ENCODE measurements around the gene PRKCE. TPM values are rescaled to one million over a fixed set of nuclear protein-coding genes. Genes with fewer than 3 reads are reported as not detected.
A peak's percentile ranks its signal among the peaks of the same experiment; 100 is the strongest.

Gene PRKCE
- total and polyA plus RNA-seq, 2 experiments from 2014 or later: 9.6 to 11.9 TPM

DNA sequence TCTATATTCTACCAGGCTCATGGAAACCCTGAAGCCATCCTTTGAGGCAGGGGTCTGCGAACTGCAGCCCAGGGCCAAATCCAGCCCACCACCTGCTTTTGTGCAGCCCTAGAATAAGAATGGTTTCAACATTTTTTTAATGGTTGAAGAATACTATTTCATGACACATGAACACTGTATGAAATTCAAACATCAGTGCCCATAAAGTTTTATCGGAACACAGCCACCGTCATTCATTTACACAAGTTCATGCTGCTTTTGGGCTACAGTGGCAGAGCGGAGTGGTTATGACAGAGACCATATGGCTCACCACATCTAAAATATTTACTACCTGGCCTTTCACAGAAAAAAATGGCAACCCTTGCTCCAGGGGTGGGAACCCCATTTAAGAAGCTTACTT is 521.6 kb downstream of the PRKCE start:
- Histone ChIP-seq H3K36me3 (replicated peaks; ENCODE audit: insufficient read depth, low read depth) (no peaks in the 10 kb centered on the region), H4K20me1 (ENCODE audit: insufficient read depth, poor library complexity, severe bottlenecking) (no peaks in the 10 kb centered on the region), H2AFZ (no peak overlapping the region), H3K4me1 (ENCODE audit: insufficient read depth) (peaks cover 41% of the 10 kb centered on the region), H3K9me3 (ENCODE audit: low read depth) (no peaks in the 10 kb centered on the region), H3K79me2 (no peaks in the 10 kb centered on the region), H3K4me2 (no peak overlapping the region), H3K27me3 (no peaks in the 10 kb centered on the region), H3K4me3 (no peak overlapping the region), H3K27ac (peak overlapping the region; percentile 45), H3K9me2 (replicated peaks; ENCODE audit: insufficient read depth) (no peaks in the 10 kb centered on the region)
- TF ChIP-seq EZH2phosphoT487 (IDR thresholded peaks at IDR 0.05; ENCODE audit: low read depth, severe bottlenecking, unreplicated experiment) (no peak), EZH2 (IDR thresholded peaks at IDR 0.05; ENCODE audit: borderline replicate concordance) (no peak)
- TF ChIP-seq, protein P1, sequence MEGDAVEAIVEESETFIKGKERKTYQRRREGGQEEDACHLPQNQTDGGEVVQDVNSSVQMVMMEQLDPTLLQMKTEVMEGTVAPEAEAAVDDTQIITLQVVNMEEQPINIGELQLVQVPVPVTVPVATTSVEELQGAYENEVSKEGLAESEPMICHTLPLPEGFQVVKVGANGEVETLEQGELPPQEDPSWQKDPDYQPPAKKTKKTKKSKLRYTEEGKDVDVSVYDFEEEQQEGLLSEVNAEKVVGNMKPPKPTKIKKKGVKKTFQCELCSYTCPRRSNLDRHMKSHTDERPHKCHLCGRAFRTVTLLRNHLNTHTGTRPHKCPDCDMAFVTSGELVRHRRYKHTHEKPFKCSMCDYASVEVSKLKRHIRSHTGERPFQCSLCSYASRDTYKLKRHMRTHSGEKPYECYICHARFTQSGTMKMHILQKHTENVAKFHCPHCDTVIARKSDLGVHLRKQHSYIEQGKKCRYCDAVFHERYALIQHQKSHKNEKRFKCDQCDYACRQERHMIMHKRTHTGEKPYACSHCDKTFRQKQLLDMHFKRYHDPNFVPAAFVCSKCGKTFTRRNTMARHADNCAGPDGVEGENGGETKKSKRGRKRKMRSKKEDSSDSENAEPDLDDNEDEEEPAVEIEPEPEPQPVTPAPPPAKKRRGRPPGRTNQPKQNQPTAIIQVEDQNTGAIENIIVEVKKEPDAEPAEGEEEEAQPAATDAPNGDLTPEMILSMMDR (IDR thresholded peaks at IDR 0.05; ENCODE audit: poor library complexity): no peak
- WGBS (ENCODE audit: low lambda C conversion rate, missing lambda C conversion rate): 95% methylated on average over 4 of the region's 4 CpGs
- no peak for DNase-seq (ENCODE audit: low spot score)

DNA sequence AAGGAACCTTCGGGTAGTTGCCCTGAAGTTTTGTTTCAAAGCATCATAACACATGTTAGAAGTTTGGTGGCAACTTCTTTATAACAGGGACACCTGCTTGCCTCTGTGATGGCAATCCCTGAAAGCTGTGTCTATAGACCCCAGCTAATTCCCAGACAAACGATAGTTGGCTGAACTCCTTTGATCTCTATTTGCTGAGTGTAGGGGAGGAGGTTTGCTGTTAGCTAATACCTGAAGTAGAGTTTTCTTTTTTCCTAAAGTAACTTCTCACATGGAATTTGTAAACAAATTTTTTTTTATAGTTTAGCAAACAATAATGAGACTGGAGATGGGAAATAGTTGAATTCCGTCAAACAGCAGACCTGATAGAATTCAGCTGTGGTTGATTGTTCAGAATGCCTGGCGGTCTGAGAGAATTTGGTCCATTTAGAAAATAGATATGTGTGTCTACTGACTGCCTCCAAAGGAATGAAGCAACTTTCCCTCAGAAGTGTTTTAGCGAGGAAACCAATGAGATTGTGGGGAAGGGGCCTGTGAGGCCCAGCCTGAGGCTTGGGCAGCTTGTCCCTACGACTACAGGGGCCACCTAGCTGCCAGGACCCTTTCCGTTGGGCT is 522.3 kb downstream of the PRKCE start:
- 59% methylated on average over 7 of the region's 7 CpGs for WGBS (ENCODE audit: low lambda C conversion rate, missing lambda C conversion rate)
- Histone ChIP-seq H3K4me2 (no peak overlapping the region), H4K20me1 (ENCODE audit: insufficient read depth, poor library complexity, severe bottlenecking) (no peaks in the 10 kb centered on the region), H3K9me2 (replicated peaks; ENCODE audit: insufficient read depth) (no peaks in the 10 kb centered on the region), H3K36me3 (replicated peaks; ENCODE audit: insufficient read depth, low read depth) (no peaks in the 10 kb centered on the region), H3K27ac (peak overlapping the region; percentile 45), H3K9me3 (ENCODE audit: low read depth) (no peaks in the 10 kb centered on the region), H2AFZ (no peak overlapping the region), H3K27me3 (no peaks in the 10 kb centered on the region), H3K79me2 (no peaks in the 10 kb centered on the region), H3K4me3 (no peak overlapping the region), H3K4me1 (ENCODE audit: insufficient read depth) (peaks cover 42% of the 10 kb centered on the region)
- TF ChIP-seq EZH2 (IDR thresholded peaks at IDR 0.05; ENCODE audit: borderline replicate concordance) (no peak), EZH2phosphoT487 (IDR thresholded peaks at IDR 0.05; ENCODE audit: low read depth, severe bottlenecking, unreplicated experiment) (peak; percentile 47)
- no peak for DNase-seq (ENCODE audit: low spot score)

DNA sequence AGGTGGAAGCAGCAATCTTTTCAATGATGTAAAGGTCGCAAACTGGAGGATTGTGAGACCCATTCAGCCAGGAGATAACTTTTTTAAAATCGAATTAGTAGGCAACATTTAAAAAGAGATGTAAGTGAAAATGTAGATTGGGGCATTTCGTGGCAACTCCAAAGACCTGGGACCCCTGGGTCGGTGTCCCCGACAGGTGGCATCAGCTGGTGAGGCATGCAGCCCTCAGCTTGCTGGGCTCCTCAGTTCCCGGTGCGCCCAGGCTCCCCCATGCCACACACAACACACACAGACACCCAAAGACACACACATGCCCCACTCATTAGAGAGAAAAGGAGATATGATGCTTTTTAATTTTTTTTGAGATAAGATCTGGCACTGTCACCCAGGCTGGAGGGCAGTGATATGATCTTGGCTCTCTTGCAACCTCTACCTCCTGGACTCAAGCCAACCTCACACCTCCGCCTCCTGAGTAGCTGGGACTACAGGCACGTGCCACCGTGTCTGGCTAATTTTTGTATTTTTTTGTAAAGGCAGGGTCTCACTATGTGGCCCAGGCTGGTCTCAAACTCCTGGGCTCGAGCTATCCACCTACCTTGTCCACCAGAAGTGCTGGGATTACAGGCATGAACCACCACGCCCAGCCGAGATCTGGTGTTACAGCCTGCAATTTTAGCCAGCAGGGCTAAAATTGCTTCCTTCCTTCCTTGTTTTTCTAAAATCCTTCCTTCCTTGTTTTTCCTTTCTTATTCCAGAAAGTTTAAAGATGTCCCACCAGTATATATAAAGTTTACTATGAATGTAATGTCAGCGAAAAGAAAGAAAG is 523.1 kb downstream of the PRKCE start:
- H3K27ac ChIP-seq: no peak overlapping the region
- H3K4me2 ChIP-seq: no peak overlapping the region
- no peak overlapping the region for H3K4me3 ChIP-seq
- H3K9me3 ChIP-seq (ENCODE audit: low read depth): no peaks in the 10 kb centered on the region
- no peak overlapping the region for H2AFZ ChIP-seq
- peaks cover 37% of the 10 kb centered on the region for H3K4me1 ChIP-seq (ENCODE audit: insufficient read depth)
- WGBS (ENCODE audit: low lambda C conversion rate, missing lambda C conversion rate): 89% methylated on average over 14 of the region's 14 CpGs
- H4K20me1 ChIP-seq (ENCODE audit: insufficient read depth, poor library complexity, severe bottlenecking): no peaks in the 10 kb centered on the region
- TF ChIP-seq, protein P1 (IDR thresholded peaks at IDR 0.05; ENCODE audit: poor library complexity): no peak
- no peak for TF ChIP-seq EZH2 (IDR thresholded peaks at IDR 0.05; ENCODE audit: borderline replicate concordance)
- no peak for TF ChIP-seq EZH2phosphoT487 (IDR thresholded peaks at IDR 0.05; ENCODE audit: low read depth, severe bottlenecking, unreplicated experiment)
- H3K79me2 ChIP-seq: no peaks in the 10 kb centered on the region
- no peaks in the 10 kb centered on the region for H3K9me2 ChIP-seq (replicated peaks; ENCODE audit: insufficient read depth)
- no peak for DNase-seq (ENCODE audit: low spot score)
- H3K36me3 ChIP-seq (replicated peaks; ENCODE audit: insufficient read depth, low read depth): no peaks in the 10 kb centered on the region
- H3K27me3 ChIP-seq: no peaks in the 10 kb centered on the region

DNA sequence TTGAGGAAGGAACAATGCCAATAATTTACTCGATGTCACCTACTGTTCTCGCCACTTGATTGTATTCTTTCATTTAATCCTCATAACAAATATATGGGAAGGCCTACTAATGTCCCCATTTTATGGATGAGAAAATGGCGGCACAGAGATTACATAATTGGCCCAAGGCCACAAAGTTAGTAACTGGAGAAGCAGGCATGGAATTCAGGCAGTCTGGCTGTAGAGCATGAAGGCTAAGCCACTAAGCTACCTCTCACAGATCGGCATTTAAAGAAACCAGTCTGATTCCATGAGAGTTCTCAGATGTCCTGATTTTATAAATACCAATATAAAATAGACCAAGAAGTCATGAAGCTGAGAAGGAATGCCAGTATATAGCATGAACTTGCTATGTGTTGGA is 523.9 kb downstream of the PRKCE start:
- no peaks in the 10 kb centered on the region for H3K27me3 ChIP-seq
- no peak for DNase-seq (ENCODE audit: low spot score)
- H3K9me2 ChIP-seq (replicated peaks; ENCODE audit: insufficient read depth): no peaks in the 10 kb centered on the region
- H3K36me3 ChIP-seq (replicated peaks; ENCODE audit: insufficient read depth, low read depth): no peaks in the 10 kb centered on the region
- no peaks in the 10 kb centered on the region for H3K9me3 ChIP-seq (ENCODE audit: low read depth)
- TF ChIP-seq, protein P1 (IDR thresholded peaks at IDR 0.05; ENCODE audit: poor library complexity): no peak
- no peak for TF ChIP-seq EZH2phosphoT487 (IDR thresholded peaks at IDR 0.05; ENCODE audit: low read depth, severe bottlenecking, unreplicated experiment)
- no peak overlapping the region for H2AFZ ChIP-seq
- 80% methylated on average over 4 of the region's 4 CpGs for WGBS (ENCODE audit: low lambda C conversion rate, missing lambda C conversion rate)
- no peaks in the 10 kb centered on the region for H3K79me2 ChIP-seq
- H3K4me1 ChIP-seq (ENCODE audit: insufficient read depth): peaks cover 30% of the 10 kb centered on the region
- H3K4me3 ChIP-seq: no peak overlapping the region
- no peaks in the 10 kb centered on the region for H4K20me1 ChIP-seq (ENCODE audit: insufficient read depth, poor library complexity, severe bottlenecking)
- no peak overlapping the region for H3K4me2 ChIP-seq
- no peak overlapping the region for H3K27ac ChIP-seq
